Body of pancreas (tissue), 4 donors: ENCODE measurements around the gene AADACL4. TPM values are rescaled to one million over a fixed set of nuclear protein-coding genes. Genes with fewer than 3 reads are reported as not detected.
"Not testable (repeated sequence)": the region's sequence is repeated elsewhere in the genome, so short reads cannot be mapped to it uniquely, and the experiment has no call there.

Experiments used
- ATAC-seq: fragments of 150-250 bp; one replicate; pipeline ENCODE4 v1.9.1; 2016
- DNase-seq, 4 donors: peaks; one replicate each; pipeline ENCODE4 v3.0.0-alpha.2; 2019
- H3K27ac ChIP-seq, 4 donors: fragments of 200-600 bp; sonication (generic); 1 replicate in 3 of 4; 2 replicates in 1 of 4; pipeline versions ENCODE4 v1.5.1 to v1.6.1; 2016 to 2019; ENCODE audit warnings: mild to moderate bottlenecking in 1 of 4, mixed read lengths in 1 of 4, moderate library complexity in 1 of 4
- H3K27me3 ChIP-seq, 2 donors: fragments of 200-600 bp; sonication (generic); one replicate each; pipeline ENCODE4 v1.6.0; 2016; ENCODE audit warnings: mild to moderate bottlenecking in 1 of 2
- H3K36me3 ChIP-seq, 2 donors: fragments of 200-600 bp; sonication (generic); replicated peaks in 1 of 2; 2 replicates each; pipeline ENCODE4 v1.5.1; 2016; ENCODE audit warnings: low read depth in 2 of 2; ENCODE audit not compliant: insufficient read depth in 1 of 2
- H3K4me1 ChIP-seq: fragments of 200-600 bp; sonication (generic); one replicate; pipeline ENCODE4 v1.6.0; 2016
- H3K4me3 ChIP-seq, 2 donors: fragments of 200-600 bp; sonication (generic); 1 replicate in 1 of 2; 2 replicates in 1 of 2; pipeline ENCODE4 v1.5.1; 2016 to 2019
- H3K9me3 ChIP-seq, 3 donors: fragments of 200-600 bp; sonication (generic); 1 replicate in 2 of 3; 2 replicates in 1 of 3; pipeline ENCODE4 v1.5.1; 2016
- POLR2A ChIP-seq, 3 donors: fragments of 450-650 bp; IDR thresholded peaks; one replicate each; pipeline ENCODE4 v1.6.1; 2016; ENCODE audit warnings: antibody characterized with exemption in 3 of 3, mild to moderate bottlenecking in 2 of 3
- WGBS, 2 donors: methylation state at CpG; one replicate each; pipeline ENCODE4 v1.1.5; 2017; 5-methylcytosine and 5-hydroxymethylcytosine counted together
- intact Hi-C: fragments of 100-400 bp; cut with DNase I; formaldehyde crosslinking; loops from one replicate; pipeline ENCODE4 v1.15.1; 2023
- total RNA-seq, 2 donors: library from RNA; depleted of rRNA; stranded (reverse); fragments of >200 nt; gene quantifications; one replicate each; pipeline ENCODE4 v1.1.0, GENCODE V29; 2016
- TF ChIP-seq, protein P1 (sequence below), 7 experiments: fragments of 450-650 bp in 4 of 7; fragments of 200-600 bp in 3 of 7; sonication (generic) in 3 of 7; IDR thresholded peaks; one replicate each; pipeline ENCODE4 v1.5.1; 2016 to 2019; ENCODE audit warnings: antibody characterized with exemption in 7 of 7

AADACL4 gene
- total RNA-seq, 2 donors from 2014 or later, result not detected

DNA sequence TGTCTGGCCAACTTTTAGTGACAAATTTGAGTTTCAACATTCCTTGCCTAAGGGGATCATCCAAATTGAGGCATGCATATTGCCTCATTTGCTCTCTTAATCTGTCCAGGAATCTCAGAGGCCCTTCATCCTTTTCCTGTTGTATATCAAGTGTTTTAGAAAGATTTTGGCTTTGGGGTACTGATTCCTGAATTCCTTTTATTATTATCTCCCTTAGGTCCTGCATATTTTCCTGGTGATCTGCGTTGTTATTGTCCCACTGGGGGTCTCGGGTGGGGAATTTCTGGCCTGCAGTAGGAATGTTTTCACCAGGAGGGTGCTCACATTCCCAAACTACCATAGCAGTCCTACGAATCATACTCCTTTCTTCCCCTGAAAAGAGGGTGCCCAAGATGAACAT is 67.7 kb downstream of the AADACL4 start:
- DNase-seq, result no peak
- Histone ChIP-seq H3K36me3 (no peaks in the 10 kb centered on the region), H3K27me3 (no peaks in the 10 kb centered on the region), H3K9me3 (no peaks in the 10 kb centered on the region), H3K27ac (no peak overlapping the region), H3K4me3 (no peak overlapping the region), H3K4me1 (no peaks in the 10 kb centered on the region)
- TF ChIP-seq, protein P1, sequence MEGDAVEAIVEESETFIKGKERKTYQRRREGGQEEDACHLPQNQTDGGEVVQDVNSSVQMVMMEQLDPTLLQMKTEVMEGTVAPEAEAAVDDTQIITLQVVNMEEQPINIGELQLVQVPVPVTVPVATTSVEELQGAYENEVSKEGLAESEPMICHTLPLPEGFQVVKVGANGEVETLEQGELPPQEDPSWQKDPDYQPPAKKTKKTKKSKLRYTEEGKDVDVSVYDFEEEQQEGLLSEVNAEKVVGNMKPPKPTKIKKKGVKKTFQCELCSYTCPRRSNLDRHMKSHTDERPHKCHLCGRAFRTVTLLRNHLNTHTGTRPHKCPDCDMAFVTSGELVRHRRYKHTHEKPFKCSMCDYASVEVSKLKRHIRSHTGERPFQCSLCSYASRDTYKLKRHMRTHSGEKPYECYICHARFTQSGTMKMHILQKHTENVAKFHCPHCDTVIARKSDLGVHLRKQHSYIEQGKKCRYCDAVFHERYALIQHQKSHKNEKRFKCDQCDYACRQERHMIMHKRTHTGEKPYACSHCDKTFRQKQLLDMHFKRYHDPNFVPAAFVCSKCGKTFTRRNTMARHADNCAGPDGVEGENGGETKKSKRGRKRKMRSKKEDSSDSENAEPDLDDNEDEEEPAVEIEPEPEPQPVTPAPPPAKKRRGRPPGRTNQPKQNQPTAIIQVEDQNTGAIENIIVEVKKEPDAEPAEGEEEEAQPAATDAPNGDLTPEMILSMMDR (IDR thresholded peaks at IDR 0.05), result no peak
- no peak for TF ChIP-seq POLR2A (IDR thresholded peaks at IDR 0.05)
- ATAC-seq, result no peak
- WGBS, 2 donors, result 62 to 74% methylated on average over 3 of the region's 3 CpGs
- intact Hi-C loops, result no loop called here

DNA sequence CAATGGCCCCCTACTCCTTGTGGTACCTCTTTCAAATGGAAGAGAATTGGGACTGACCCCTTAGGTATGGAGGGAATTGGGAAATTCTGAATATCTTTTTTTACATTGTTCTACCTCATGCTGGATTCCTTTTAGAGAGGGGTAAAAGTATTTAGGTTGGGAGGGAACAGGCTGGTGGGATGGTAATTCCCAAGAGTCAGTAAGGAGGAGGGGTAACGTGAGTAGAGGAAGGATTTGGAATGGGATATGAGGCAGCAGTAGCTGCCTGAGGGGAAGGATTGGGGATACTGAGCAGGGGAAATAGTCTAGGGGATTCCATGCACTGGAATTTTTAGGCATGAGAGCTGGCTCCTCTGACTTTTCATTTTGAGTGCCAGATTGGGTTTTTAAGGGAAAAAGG is 68.2 kb downstream of the AADACL4 start:
- TF ChIP-seq POLR2A (IDR thresholded peaks at IDR 0.05), result no peak
- TF ChIP-seq, protein P1 (IDR thresholded peaks at IDR 0.05), result no peak
- DNase-seq (no peak), ATAC-seq (no peak)
- Histone ChIP-seq H3K36me3 (no peaks in the 10 kb centered on the region), H3K9me3 (no peaks in the 10 kb centered on the region), H3K4me3 (no peak overlapping the region), H3K27ac (no peak overlapping the region), H3K27me3 (no peaks in the 10 kb centered on the region), H3K4me1 (no peaks in the 10 kb centered on the region)
- intact Hi-C loops, result no loop called here
- 86 to 92% methylated on average over 1 of the region's 1 CpG for WGBS, 2 donors

DNA sequence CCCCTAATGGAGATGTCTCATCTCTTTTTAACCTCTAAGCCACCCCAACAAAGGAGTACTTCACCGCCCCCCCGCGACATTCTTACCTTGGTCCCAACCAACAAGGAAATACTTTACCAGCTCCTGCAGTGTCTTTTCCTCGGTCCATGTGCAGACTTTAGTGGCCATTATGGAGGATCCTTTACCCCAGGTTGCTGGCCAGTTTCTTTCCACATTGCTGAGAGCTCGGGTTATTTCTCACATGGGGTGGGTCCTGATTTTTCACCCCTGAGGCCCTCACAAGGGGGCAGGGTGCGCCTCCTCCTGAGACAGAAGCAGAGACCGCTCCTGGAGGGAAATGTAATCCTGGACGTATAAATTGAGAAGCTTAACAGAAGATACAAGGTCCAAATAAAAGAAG is 69.0 kb downstream of the AADACL4 start:
- DNase-seq, result no peak
- Histone ChIP-seq H3K36me3 (no peaks in the 10 kb centered on the region), H3K9me3 (no peaks in the 10 kb centered on the region), H3K4me3 (no peak overlapping the region), H3K4me1 (no peaks in the 10 kb centered on the region), H3K27me3 (no peaks in the 10 kb centered on the region), H3K27ac (no peak overlapping the region)
- intact Hi-C loops, result no loop called here
- ATAC-seq, result no peak
- 65 to 80% methylated on average over 8 of the region's 8 CpGs for WGBS, 2 donors
- TF ChIP-seq, protein P1 (IDR thresholded peaks at IDR 0.05), result no peak
- no peak for TF ChIP-seq POLR2A (IDR thresholded peaks at IDR 0.05)

DNA sequence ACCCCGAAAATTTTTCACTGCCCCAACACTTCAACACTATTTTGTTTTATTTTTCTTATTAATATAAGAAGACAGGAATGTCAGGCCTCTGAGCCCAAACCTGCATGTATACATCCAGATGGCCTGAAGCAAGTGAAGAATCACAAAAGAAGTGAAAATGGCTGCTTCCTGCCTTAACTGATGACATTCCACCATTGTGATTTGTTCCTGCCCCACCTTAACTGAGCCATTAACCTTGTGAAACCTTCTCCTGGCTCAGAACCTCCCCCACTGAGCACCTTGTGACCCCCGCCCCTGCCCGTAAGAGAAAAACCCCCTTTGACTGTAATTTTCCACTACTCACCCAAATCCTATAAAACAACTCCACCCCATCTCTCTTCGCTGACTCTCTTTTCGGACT is 69.8 kb downstream of the AADACL4 start:
- H3K4me3 ChIP-seq, H3K27me3 ChIP-seq, intact Hi-C loops, H3K27ac ChIP-seq, H3K36me3 ChIP-seq, ATAC-seq, DNase-seq, H3K4me1 ChIP-seq, H3K9me3 ChIP-seq: not testable (repeated sequence)
- 71 to 83% methylated on average over 5 of the region's 5 CpGs for WGBS, 2 donors

DNA sequence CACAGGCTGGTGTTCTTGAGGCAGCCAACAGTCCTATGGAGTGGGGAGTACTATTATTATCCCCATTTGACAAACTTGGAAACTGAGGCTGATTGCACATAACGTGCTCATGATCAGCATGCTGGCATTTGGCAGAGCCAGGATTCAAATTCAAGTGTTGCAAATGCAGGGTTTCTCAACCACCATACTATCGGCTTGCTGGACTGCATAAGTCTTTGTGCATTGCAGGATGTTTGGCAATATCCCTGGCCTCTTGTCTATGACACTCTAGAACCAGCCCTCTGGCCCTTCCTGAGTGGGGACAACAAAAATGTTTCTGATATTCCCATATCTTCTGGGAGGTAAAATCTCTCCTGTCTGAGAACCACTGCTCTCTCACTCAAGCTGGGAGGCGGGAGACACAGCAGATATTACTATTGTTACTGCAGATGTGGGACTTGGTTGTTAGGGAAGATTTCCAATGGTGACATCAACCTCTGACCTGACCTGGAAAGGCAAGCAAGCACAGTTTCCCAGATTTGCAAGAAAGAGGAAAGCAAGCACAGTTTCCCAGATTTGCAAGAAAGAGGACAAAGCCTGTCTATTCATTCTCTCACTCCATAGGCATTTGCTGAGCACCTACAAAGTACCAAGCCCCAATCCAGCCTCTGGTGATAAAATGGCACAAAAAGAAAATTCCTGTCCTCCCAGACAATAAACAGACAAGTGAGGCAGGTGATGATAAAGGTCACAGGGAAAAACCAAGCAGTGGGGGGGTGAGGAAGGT is 71.0 kb downstream of the AADACL4 start:
- 63 to 70% methylated on average over 3 of the region's 3 CpGs for WGBS, 2 donors
- TF ChIP-seq, protein P1 (IDR thresholded peaks at IDR 0.05), result no peak
- TF ChIP-seq POLR2A (IDR thresholded peaks at IDR 0.05), result no peak
- Histone ChIP-seq H3K4me3 (no peak overlapping the region), H3K4me1 (no peaks in the 10 kb centered on the region), H3K27me3 (no peaks in the 10 kb centered on the region), H3K27ac (no peak overlapping the region), H3K36me3 (no peaks in the 10 kb centered on the region), H3K9me3 (no peaks in the 10 kb centered on the region)
- no peak for DNase-seq
- no peak for ATAC-seq
- intact Hi-C loops, result no loop called here
